Fibroblast of the aortic adventitia (primary cell): Measurements from ENCODE around the gene PTPRG. TPM values are rescaled to one million over a fixed set of nuclear protein-coding genes. Genes with fewer than 3 reads are reported as not detected.

Source experiments
- DNase-seq: peaks from one replicate; pipeline ENCODE4 v3.0.0-alpha.2; 2010; ENCODE audit warnings: low read depth
- H3K4me3 ChIP-seq: 2 replicates; pipeline ENCODE4 v1.5.1; 2011; ENCODE audit warnings: low read depth, mild to moderate bottlenecking, control low read depth, low read length, moderate library complexity
- total RNA-seq: library from RNA; depleted of rRNA; stranded (reverse); fragments of >200 nt; gene quantifications from 2 replicates; pipeline ENCODE4 v1.2.3, GENCODE V29; 2012; ENCODE audit warnings: low replicate concordance
- TF ChIP-seq, protein P1 (sequence below): IDR thresholded peaks from 2 replicates; pipeline ENCODE4 v1.5.1; 2011; ENCODE audit warnings: mild to moderate bottlenecking, low read length, control low read depth, inconsistent platforms; ENCODE audit not compliant: insufficient read depth

The PTPRG gene
- total RNA-seq, 1 donor: 52.0 TPM

GRCh38 chr3:61914276-61914675, 352.9 kb downstream of the PTPRG start:
- DNase-seq: no peak
- no peak overlapping the region for H3K4me3 ChIP-seq
- TF ChIP-seq, protein P1, sequence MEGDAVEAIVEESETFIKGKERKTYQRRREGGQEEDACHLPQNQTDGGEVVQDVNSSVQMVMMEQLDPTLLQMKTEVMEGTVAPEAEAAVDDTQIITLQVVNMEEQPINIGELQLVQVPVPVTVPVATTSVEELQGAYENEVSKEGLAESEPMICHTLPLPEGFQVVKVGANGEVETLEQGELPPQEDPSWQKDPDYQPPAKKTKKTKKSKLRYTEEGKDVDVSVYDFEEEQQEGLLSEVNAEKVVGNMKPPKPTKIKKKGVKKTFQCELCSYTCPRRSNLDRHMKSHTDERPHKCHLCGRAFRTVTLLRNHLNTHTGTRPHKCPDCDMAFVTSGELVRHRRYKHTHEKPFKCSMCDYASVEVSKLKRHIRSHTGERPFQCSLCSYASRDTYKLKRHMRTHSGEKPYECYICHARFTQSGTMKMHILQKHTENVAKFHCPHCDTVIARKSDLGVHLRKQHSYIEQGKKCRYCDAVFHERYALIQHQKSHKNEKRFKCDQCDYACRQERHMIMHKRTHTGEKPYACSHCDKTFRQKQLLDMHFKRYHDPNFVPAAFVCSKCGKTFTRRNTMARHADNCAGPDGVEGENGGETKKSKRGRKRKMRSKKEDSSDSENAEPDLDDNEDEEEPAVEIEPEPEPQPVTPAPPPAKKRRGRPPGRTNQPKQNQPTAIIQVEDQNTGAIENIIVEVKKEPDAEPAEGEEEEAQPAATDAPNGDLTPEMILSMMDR: no peak

DNA sequence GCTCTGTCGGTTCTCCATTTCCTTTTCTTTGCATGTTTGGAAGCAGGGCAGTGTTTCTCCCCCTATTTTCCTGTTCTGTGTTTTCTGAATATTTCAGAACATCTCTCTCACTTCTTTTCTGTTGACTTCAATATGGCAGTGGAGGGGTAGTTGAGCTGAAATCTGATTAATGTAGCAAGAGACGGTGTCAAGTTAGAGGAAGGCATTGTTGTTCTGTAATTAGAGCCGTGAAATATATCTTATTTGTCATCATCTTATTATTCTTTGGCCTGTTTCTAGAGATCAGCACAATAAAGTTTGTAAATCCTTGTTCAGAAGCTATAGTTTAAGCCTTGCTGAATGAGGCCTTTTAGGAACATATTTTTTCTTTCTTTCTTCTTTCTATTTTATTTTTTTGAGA, 353.9 kb downstream of the PTPRG start:
- DNase-seq: no peak
- TF ChIP-seq, protein P1: no peak
- no peak overlapping the region for H3K4me3 ChIP-seq

GRCh38 chr3:61919371-61919770, 358.0 kb downstream of the PTPRG start:
- H3K4me3 ChIP-seq: no peak overlapping the region
- TF ChIP-seq, protein P1: no peak
- DNase-seq: no peak

GRCh38 chr3:61922118-61922517, 360.7 kb downstream of the PTPRG start:
- TF ChIP-seq, protein P1: no peak
- H3K4me3 ChIP-seq: no peak overlapping the region
- DNase-seq: peak; percentile 3

GRCh38 chr3:61924090-61924735, 362.8 kb downstream of the PTPRG start:
- TF ChIP-seq, protein P1: no peak
- H3K4me3 ChIP-seq: no peak overlapping the region
- DNase-seq: no peak

GRCh38 chr3:61924991-61925390, 363.6 kb downstream of the PTPRG start:
- DNase-seq: no peak
- TF ChIP-seq, protein P1: no peak
- H3K4me3 ChIP-seq: no peak overlapping the region

GRCh38 chr3:61925721-61926120, 364.4 kb downstream of the PTPRG start:
- no peak for DNase-seq
- no peak overlapping the region for H3K4me3 ChIP-seq
- TF ChIP-seq, protein P1: no peak
